DMS53 treated with DMSO at 0.1 percent for 48 hours (cell line): ENCODE measurements around the gene PTCD2.
A peak's percentile ranks its signal among the peaks of the same experiment; 100 is the strongest.

Experiments
- DNase-seq: peaks from one replicate; lab custom pipeline; 2025; ENCODE audit not compliant: unreplicated experiment; lab: John Stamatoyannopoulos, UW

PTCD2 gene, protein sequence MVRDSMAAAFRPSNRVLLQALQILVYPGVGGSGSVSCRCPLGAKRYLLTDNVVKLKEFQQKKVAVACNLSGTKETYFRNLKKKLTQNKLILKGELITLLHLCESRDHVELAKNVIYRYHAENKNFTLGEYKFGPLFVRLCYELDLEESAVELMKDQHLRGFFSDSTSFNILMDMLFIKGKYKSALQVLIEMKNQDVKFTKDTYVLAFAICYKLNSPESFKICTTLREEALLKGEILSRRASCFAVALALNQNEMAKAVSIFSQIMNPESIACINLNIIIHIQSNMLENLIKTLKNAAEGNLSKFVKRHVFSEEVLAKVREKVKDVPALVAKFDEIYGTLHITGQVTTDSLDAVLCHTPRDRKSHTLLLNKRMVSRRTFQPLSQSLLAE

DNA sequence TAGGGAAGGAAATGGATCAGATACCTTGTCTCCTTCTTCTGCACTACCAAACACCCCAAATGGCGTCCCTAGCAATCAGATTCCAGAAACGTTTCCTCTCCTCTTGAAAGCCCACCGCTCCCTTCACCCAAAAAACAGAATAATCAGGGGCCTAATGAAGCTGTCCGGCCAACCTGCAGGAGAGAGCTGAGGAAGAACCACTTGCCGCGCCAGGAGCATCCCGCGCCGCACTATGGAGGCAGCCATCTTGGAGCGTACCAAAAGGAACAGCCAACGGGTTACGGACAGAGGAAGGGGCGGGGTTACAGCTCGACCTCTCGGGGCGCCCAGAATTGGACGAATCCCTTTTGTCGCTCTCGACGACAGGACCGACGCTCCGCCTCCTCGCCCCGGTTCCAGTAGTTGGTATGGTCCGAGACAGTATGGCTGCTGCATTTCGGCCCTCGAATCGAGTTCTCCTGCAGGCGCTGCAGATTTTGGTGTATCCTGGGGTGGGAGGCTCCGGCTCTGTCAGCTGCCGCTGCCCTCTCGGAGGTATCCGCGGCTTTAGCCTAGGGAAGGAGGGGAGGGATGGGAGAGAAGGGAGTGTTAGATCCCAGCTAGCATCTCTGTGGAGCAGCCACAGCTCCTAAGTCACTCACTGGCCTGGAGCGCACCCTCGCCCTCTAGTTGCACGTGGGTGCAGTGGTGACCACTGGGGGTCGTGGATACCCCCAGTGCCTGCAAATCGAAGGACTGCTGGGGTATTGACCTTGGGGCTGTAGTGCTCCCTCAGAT, at the start of gene PTCD2, which contains the start of gene MRPS27:
Gene PTCD2, plus strand, starts transcription at position 398 of the 777 bp plus-strand sequence. Its CDS starts 10 bp downstream, at position 408.
Gene MRPS27, minus strand, starts transcription at position 265 of the 777 bp plus-strand sequence. Its CDS starts 19 bp downstream, at position 246.
- peak; percentile 96 for DNase-seq

DNA sequence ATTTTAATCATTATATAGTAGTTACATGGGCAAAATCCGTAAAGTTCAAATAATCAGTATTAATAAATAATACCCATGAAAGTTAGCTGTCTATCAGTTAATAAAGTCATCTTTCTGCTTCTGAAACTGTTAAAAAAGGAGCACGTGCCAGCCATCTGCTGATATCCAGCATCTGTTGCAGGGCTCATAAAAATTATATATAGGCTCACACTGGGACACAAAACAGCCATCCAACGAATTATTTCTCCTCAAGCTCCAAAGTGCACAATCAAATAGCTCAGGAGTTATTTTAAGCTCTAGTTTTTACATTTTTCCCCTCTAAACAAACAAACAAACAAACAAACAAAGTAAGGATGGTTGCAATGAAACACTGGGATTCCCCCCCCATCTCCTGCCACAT, 48.5 kb upstream of the PTCD2 start:
- no peak for DNase-seq

DNA sequence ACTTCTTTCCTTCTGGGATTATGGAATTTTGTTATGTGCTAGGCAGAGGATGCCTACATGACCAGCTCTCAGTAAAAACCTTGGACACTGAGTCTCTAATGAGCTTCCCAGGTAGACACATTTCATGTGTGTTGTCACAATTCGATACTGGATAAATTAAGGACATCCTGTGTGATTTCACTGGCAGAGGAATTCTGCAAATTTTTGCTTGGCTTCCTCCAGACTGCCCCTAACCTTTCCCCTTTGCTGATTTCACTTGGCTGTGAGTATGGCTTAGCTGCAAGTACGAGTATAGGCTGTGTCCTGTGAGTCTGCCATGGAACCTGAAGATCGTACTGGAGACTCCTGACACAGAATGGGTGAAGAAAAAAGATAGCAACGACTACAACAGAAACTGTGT, 47.8 kb upstream of the PTCD2 start:
- DNase-seq: no peak

DNA sequence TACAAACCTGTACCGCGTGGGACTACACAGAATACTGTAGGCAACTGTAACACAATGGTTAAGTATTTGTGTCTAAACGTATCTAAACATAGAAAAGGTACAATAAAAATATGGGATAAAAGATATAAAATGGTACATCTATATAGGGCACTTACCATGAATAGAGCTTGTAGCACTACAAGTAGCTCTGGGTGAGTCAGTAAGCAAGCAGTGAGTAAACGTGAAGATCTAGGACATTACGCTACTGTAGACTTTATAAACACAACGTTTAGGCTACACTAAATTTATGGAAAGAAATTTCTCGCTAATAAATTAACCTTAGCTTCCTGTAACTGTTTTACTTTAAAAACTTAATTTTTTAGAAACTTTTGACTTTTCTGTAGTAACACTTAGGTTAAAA, 46.6 kb upstream of the PTCD2 start:
- no peak for DNase-seq

DNA sequence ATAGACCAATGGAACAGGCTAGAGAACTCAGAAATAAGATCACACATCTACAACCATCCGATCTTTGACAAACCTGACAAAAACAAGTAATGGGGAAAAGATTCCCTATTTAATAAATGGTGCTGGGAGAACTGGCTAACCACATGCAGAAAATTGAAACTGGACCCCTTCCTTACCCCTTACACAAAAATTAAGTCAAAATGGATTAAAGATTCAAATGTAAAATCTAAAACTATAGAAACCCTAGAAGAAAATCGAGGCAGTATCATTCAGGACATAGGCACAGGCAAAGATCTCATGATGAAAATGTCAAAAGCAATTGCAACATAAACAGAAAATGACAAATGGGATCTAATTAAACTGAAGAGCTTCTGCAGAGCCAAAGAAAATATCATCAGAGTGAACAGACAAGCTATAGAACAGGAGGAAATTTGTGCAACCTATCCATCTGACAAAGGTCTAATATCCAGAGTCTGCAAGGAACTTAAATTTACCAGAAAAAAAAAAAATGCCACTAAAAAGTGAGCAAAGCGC, 43.9 kb upstream of the PTCD2 start:
- DNase-seq: no peak

DNA sequence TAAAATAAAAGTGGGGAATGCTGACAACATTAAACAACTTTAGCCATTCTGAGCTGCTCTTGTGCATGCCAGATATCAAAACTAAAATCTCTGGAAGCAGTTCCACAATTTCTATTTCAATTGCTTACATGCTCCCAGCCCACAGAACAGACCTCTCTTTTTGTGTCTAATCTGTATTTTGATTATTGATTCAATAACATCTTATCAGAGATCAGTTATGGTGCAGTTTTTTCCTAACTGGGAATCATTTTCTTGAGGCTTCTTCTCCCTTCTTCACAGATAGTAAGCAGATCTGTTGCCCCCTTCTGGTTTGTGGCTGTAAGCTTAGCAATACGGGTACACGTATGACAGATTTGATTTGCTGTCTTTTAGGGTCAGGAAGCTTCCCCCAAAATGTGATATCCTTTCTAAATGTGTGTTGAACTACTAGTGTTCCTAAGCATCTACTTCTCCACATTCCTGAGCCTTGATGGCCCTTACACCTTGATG, 39.5 kb upstream of the PTCD2 start:
- no peak for DNase-seq

DNA sequence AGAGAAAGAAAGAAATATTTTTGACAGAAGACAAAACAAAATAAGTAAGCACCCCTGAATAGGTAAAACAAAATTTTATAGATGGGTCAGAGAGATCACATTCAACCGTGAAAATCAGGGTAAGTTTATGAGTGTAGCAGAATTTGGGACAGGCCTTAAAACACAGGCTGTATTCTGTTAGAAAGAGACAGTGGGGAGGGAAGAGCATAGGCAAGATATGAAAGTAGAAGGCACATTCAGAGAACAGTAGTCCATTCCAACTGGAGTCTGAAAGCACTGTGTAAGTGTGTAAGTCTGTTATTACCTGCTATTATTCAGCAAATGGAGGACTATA, 38.8 kb upstream of the PTCD2 start:
- DNase-seq: no peak

DNA sequence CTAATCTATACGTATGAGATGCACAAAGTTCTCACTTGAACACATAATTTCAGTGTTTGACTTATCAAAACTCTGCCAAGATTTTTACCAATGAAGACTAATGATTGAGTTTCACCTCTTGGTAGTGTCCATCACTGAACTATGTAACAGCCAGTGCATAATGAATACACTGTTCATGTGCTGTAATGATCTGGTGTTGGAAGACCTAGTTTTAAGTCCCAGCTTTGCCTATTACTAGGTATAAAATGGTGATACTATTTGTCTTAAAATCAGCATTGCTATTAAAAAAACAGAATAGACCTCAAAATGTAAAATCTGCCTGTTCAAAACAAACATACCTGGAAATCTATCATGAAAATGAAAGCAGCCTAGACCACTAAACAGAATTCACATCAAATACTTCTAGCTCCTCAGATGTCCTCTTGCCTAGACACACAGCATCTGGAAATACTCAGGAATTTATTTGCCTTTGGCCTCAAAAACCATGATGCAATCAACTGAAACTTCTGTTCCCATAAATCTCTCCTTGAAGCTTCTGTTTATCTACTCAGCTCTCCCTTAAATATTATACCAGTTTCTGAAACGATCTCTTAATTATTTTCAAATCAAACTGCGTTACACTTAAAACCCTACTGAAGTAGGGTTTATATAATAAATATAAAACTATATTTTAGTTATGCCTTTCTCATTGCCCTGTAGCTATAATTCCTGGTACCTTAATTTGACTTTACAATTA, 38.2 kb upstream of the PTCD2 start:
- peak; percentile 53 for DNase-seq

DNA sequence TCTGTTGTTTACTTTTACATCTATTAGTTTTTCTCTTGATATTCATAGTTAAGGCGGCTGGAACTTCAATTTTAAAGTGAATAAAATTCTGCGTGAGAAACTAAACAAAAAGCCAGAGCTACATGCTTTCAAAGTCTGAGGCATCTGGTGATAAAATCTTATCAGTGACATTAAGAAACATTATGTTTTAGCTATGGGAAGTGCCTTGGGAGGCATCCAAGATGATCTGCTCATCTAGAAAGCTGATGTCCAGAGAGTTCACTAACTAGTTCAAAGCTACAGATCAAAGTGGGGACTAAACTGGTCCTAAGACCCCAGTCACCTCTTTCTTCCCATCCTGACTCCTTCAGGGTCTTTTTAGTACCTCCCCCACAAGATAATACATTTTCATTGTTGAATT, 37.3 kb upstream of the PTCD2 start:
- no peak for DNase-seq

DNA sequence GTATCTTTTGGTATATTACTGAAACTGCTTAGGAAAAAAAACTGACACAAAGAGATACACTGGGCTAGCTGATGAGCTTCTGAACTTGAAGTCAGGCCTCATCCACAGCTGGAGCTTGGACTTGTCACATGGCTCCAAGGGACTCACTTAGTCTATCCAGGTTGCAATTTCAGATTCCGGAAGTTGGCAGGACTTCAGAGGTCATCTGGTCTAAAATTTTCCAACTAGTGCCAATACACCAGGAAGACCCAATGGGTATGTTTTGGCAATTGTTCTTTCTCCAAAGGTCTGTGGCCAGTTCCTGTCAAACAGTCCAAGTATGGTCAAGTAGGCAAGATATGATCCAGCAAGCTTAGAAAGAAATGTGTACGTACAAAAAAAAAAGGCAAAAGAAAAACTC, 36.8 kb upstream of the PTCD2 start:
- no peak for DNase-seq

DNA sequence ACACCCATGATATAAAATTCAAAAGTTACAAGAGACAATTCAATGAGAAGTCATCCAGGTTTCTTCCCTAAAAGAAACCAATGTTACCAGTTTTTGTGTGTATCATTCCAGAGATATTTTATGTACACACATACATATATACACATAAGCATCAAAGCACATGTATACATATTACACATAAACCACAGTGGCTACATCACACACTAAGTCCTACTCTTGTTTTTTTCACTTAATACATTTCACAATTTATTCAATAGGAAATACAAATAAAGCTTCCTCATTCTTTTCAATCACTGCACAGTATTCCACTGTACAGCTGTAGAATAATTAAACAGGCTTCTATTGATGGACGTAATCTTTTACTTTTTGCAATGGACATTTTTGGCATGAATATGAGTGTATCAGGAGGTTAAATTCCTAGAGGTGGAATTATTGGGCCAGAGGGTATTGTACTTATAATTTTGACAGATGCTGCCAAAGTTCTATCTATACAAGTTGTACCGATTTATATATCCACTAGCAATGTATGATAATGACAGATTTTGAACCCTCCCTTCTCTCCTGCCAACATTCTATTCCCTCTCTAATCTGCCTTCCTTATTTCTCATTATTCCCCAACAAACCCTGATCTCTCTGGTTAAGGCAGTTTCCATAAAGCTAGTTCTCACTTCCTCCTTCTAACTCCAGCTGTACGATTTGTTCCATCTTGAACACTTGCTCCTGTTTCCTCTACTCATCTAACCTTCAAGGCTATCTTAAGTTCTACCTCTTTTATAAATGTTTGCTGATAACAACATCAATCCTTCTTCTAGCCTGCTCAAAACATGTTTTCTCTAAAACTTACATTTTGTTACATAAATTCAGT, 35.4 kb upstream of the PTCD2 start:
- no peak for DNase-seq

DNA sequence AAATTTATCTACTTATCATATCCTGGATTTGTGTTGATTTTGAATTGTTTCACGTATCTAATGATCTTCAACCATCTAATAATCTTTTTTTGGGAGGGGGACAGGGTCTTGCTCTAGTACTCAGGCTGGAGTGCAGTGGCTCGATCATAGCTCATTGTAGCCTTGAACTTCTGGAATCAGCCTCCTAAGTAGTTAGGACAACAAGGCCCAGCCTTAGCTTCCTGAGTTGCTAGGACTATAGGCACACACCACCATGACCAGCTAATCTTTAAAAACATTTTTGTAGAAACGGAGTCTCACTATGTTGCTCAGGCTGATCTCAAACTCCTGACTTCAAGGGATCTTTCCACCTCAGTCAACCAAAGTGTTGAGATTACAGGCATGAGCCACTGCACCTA, 34.8 kb upstream of the PTCD2 start:
- DNase-seq: no peak

DNA sequence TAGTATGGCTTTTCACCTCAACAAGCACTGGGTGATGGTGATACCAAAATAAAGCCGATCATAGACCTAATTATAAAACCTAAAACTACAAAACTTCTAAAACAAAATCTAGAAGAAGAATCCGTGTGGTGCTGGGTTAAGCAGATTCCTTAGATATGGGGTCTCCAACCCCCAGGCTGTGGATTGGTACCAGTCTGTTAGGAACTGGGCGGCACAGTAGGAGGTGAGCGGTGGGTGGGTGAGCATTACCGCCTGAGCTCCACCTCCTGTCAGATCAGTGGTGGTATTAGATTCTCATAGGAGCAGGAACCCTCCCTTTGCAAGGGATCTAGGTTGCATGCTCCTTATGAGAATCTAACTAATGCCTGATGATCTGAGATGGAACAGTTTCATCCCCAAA, 33.4 kb upstream of the PTCD2 start:
- no peak for DNase-seq

DNA sequence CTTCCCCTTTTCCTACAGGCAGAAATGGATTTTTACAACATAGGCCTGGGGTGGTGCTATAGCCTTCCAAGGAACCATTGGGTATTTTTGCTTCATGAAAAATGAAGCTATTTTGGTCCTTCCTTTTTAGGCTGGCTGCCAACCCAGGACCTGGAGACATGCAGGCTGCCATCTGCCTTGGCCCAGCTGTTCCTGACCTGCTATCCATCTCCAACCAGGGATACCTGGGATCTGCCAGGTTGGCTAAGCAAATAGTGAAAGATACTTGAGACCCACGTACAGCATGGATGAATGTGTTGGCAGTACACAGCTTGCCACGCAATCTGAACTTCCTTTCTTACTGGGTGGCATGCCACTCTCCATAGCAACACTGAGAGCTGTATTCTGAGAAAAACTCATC, 31.2 kb upstream of the PTCD2 start:
- peak; percentile 86 for DNase-seq

DNA sequence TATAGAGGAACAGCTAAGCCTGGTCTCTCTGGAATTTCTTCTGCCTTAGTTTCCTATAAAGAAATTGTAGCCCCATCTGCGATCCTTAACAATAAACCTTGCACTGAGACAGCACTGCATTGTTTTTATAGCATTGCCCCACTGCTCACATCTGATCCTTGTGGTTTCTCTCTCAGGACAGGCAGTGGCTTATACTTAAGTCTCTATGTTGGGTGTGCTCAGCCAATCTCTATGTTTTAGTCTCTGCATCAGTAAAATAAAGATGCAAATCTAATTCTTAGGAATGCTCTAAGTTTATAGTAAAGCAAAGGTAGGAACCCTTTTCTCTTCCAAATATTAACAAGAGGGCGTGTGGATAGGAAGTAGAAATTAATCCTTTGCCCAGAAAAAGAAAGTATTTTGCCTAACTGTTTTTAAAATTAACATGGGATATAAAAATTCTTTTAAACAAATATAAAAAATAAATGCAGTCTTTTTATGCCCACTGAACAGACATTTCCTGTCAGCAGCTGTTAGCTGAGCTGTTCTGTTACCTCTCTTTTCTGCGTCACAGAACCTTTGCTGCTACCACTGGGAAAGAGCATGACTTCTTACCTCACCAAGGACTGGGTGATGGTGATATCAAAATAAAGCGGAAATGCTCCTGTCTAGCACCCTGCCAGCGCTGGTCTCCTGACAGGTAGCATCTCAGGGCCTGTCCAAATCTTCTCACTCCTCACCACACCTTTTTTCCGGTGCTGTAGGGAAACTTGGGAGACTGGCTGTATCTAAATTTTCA, 29.6 kb upstream of the PTCD2 start:
- no peak for DNase-seq

DNA sequence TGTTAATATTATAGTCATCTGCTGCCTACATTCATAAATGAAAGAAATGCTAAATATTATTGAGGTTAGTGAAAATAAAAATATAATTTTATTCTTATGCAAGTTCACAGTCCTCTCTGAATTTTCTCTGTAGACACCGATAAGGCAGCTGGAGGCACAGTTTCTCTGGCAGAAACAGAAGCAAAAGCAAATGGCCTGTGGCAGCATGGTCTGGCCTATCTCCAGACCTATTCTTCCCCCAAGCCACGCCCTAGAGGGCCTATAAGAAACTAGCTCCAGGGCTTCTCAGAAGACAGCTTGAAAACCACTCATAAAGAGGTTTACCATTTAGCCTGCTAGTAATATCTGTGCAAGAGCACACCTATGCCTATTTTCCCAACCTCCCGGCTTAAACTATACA, 28.6 kb upstream of the PTCD2 start:
- no peak for DNase-seq

DNA sequence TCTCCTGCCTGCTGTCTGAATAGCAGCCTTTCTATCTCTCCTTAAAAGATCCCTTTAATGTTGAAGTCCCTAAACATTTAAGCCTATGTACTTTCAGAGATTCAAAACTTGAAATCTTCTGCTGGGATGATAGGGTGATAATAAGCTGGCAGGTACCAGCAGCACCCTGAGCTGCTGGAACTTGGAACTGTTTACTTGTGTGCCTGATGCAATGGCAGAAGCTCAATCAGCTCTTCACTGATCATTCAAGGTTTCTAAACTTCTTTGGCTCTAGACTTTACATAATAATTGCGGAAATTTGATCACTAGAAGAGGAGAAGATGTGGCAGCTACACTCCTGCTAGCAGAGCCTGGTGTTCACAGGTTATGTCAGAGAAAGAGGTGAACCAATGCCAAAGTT, 27.8 kb upstream of the PTCD2 start:
- DNase-seq: no peak

DNA sequence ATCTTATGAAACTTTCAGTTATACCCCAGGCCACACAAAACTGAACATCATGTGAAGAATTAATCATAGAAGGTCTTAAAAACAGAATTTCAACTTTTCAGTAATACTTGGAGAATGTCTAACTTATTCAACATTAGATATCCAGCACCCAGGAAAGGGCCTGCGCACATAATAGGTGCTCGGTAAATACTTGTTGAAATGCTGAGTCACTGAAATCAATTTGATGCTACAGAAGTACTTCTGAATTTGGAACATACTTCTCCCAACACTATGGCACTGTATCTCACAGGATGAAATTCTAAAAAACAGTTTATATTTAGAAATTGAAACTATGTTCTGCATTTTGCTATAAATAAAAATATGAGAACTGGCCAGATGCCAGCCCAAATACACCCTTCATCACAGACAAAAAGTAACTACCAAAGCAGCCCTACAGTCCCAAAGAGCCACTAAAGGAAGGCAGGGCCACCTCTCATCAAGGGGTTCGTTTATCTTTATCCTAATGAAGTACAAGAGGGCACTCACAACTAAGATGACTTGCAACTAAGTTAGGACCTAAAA, 26.6 kb upstream of the PTCD2 start:
- no peak for DNase-seq

DNA sequence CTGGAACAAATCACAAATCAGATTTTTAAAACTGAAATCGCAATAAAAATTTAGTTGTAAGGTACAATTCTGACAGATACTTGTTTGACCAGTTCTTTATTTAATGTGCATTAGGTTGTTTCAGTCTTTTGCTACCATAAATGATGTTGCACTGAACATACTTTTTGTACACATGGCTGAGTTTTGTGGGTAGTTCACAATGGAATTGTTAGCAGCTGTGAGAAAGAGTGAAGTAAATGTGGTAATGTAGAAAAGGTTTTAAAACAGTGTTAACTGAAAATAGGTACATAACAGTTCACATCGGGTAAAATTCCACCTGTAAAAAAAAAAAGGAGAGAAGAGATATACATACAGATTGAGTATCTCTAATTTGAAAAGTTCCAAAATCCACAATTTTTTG, 25.7 kb upstream of the PTCD2 start:
- no peak for DNase-seq
